Activated T-cell treated with anti-CD3 and anti-CD28 coated beads, Interleukin-2, amount 50 U/mL, for 24 hours (primary cell): ENCODE results near the gene KLLN.
"Not testable (repeated sequence)": the region's sequence is repeated elsewhere in the genome, so short reads cannot be mapped to it uniquely, and the experiment has no call there.

Experiments used
- DNase-seq: peaks from one replicate; pipeline ENCODE4 v3.0.0-alpha.2; 2020
- H3K27ac Mint-ChIP-seq: 2 replicates; pipeline ENCODE4 v1.8.0; 2020; ENCODE audit warnings: mild to moderate bottlenecking, mixed read lengths
- H3K27me3 Mint-ChIP-seq: 2 replicates; pipeline ENCODE4 v1.8.0; 2020; ENCODE audit warnings: mixed read lengths
- H3K36me3 Mint-ChIP-seq: 2 replicates; pipeline ENCODE4 v1.8.0; 2020; ENCODE audit warnings: low read depth, mixed read lengths
- H3K4me1 Mint-ChIP-seq: 2 replicates; pipeline ENCODE4 v1.8.0; 2020; ENCODE audit warnings: low read depth, mixed read lengths
- H3K4me3 Mint-ChIP-seq: 2 replicates; pipeline ENCODE4 v1.8.0; 2020; ENCODE audit warnings: mild to moderate bottlenecking, moderate library complexity, mixed read lengths
- H3K9me3 Mint-ChIP-seq: 2 replicates; pipeline ENCODE4 v1.8.0; 2020; ENCODE audit warnings: mixed read lengths

Gene KLLN

GRCh38 chr10:87838650-87839049, 24.7 kb downstream of the KLLN start:
- Mint-ChIP-seq H3K4me1 (peaks cover 2% of the 10 kb centered on the region), H3K36me3 (no peaks in the 10 kb centered on the region), H3K27ac (no peak overlapping the region), H3K27me3 (no peaks in the 10 kb centered on the region), H3K9me3 (no peaks in the 10 kb centered on the region), H3K4me3 (no peak overlapping the region)
- DNase-seq = no peak

- DNase-seq = no peak
- no peaks in the 10 kb centered on the region for H3K27me3 Mint-ChIP-seq
- H3K36me3 Mint-ChIP-seq = no peaks in the 10 kb centered on the region
- peaks cover 2% of the 10 kb centered on the region for H3K4me1 Mint-ChIP-seq
- H3K4me3 Mint-ChIP-seq = no peak overlapping the region
- no peaks in the 10 kb centered on the region for H3K9me3 Mint-ChIP-seq
- no peak overlapping the region for H3K27ac Mint-ChIP-seq
Measured at GRCh38 chr10:87837445-87837844, 25.9 kb downstream of the KLLN start.

GRCh38 chr10:87836098-87836497, 27.2 kb downstream of the KLLN start:
- no peak for DNase-seq
- Mint-ChIP-seq H3K27ac (no peak overlapping the region), H3K27me3 (no peaks in the 10 kb centered on the region), H3K4me3 (no peak overlapping the region), H3K4me1 (peaks cover 3% of the 10 kb centered on the region), H3K36me3 (no peaks in the 10 kb centered on the region), H3K9me3 (no peaks in the 10 kb centered on the region)

GRCh38 chr10:87829986-87830729, 33.2 kb downstream of the KLLN start:
- H3K4me1 Mint-ChIP-seq = peaks cover 45% of the 10 kb centered on the region

GRCh38 chr10:87829051-87829450, 34.3 kb downstream of the KLLN start:
- H3K36me3 Mint-ChIP-seq, H3K9me3 Mint-ChIP-seq, H3K4me3 Mint-ChIP-seq, H3K27me3 Mint-ChIP-seq, DNase-seq: not testable (repeated sequence)
- Mint-ChIP-seq H3K4me1 (peaks cover 45% of the 10 kb centered on the region), H3K27ac (peak overlapping the region; percentile 38)

More at GRCh38 chr10:87829986-87830729, 33.2 kb downstream of the KLLN start:
- Mint-ChIP-seq H3K36me3 (no peaks in the 10 kb centered on the region), H3K9me3 (peaks cover 3% of the 10 kb centered on the region), H3K27me3 (no peaks in the 10 kb centered on the region), H3K27ac (peak overlapping the region; percentile 44), H3K4me3 (no peak overlapping the region)
- DNase-seq = no peak

GRCh38 chr10:87827681-87828080, 35.7 kb downstream of the KLLN start:
- H3K36me3 Mint-ChIP-seq = no peaks in the 10 kb centered on the region
- peaks cover 45% of the 10 kb centered on the region for H3K4me1 Mint-ChIP-seq
- H3K27me3 Mint-ChIP-seq = no peaks in the 10 kb centered on the region
- no peak for DNase-seq
- no peak overlapping the region for H3K27ac Mint-ChIP-seq
- peaks cover 3% of the 10 kb centered on the region for H3K9me3 Mint-ChIP-seq
- H3K4me3 Mint-ChIP-seq = no peak overlapping the region

GRCh38 chr10:87826653-87827052, 36.7 kb downstream of the KLLN start:
- Mint-ChIP-seq H3K36me3 (no peaks in the 10 kb centered on the region), H3K27me3 (no peaks in the 10 kb centered on the region), H3K4me3 (no peak overlapping the region), H3K4me1 (peaks cover 45% of the 10 kb centered on the region), H3K9me3 (peaks cover 3% of the 10 kb centered on the region), H3K27ac (no peak overlapping the region)
- DNase-seq = no peak

GRCh38 chr10:87819289-87819585, 44.1 kb downstream of the KLLN start:
- Mint-ChIP-seq H3K4me1 (peaks cover 35% of the 10 kb centered on the region), H3K27me3 (no peaks in the 10 kb centered on the region), H3K4me3 (no peak overlapping the region), H3K27ac (no peak overlapping the region), H3K9me3 (no peaks in the 10 kb centered on the region), H3K36me3 (peaks cover 38% of the 10 kb centered on the region)
- DNase-seq = no peak

- peak; percentile 79 for DNase-seq
- peaks cover 37% of the 10 kb centered on the region for H3K4me1 Mint-ChIP-seq
- no peaks in the 10 kb centered on the region for H3K9me3 Mint-ChIP-seq
- peak overlapping the region; percentile 99 for H3K27ac Mint-ChIP-seq
- H3K4me3 Mint-ChIP-seq = peak overlapping the region; percentile 97
- peaks cover 43% of the 10 kb centered on the region for H3K36me3 Mint-ChIP-seq
- no peaks in the 10 kb centered on the region for H3K27me3 Mint-ChIP-seq
Measured at GRCh38 chr10:87818505-87819288, 44.6 kb downstream of the KLLN start.

GRCh38 chr10:87817609-87818504, 45.5 kb downstream of the KLLN start, which contains the start of gene ATAD1:
ATAD1 (minus strand) TSS chr10:87818226; CDS start chr10:87814599, 3,627 bp downstream.
- peak within 1 kb of the TSS; percentile 97 for H3K4me3 Mint-ChIP-seq
- peaks cover 38% of the 10 kb centered on the region for H3K4me1 Mint-ChIP-seq
- H3K27ac Mint-ChIP-seq = peak within 1 kb of the TSS; percentile 99
- DNase-seq = peak; percentile 92
- H3K9me3 Mint-ChIP-seq = no peaks in the 10 kb centered on the region
- H3K27me3 Mint-ChIP-seq = no peaks in the 10 kb centered on the region
- peaks cover 50% of the 10 kb centered on the region for H3K36me3 Mint-ChIP-seq

GRCh38 chr10:87816898-87817608, 46.3 kb downstream of the KLLN start:
- peak overlapping the region; percentile 97 for H3K4me3 Mint-ChIP-seq
- DNase-seq = no peak
- peaks cover 38% of the 10 kb centered on the region for H3K4me1 Mint-ChIP-seq
- H3K9me3 Mint-ChIP-seq = no peaks in the 10 kb centered on the region
- no peaks in the 10 kb centered on the region for H3K27me3 Mint-ChIP-seq
- H3K36me3 Mint-ChIP-seq = peaks cover 56% of the 10 kb centered on the region
- H3K27ac Mint-ChIP-seq = peak overlapping the region; percentile 99

- no peak for DNase-seq
- Mint-ChIP-seq H3K4me3 (peak overlapping the region; percentile 97), H3K27ac (peak overlapping the region; percentile 99), H3K9me3 (no peaks in the 10 kb centered on the region), H3K27me3 (no peaks in the 10 kb centered on the region), H3K36me3 (peaks cover 63% of the 10 kb centered on the region), H3K4me1 (peaks cover 40% of the 10 kb centered on the region)
Measured at GRCh38 chr10:87816163-87816897, 47.0 kb downstream of the KLLN start.
